ENCODE measurements around the gene KCNH4.

KCNH4 gene

DNA sequence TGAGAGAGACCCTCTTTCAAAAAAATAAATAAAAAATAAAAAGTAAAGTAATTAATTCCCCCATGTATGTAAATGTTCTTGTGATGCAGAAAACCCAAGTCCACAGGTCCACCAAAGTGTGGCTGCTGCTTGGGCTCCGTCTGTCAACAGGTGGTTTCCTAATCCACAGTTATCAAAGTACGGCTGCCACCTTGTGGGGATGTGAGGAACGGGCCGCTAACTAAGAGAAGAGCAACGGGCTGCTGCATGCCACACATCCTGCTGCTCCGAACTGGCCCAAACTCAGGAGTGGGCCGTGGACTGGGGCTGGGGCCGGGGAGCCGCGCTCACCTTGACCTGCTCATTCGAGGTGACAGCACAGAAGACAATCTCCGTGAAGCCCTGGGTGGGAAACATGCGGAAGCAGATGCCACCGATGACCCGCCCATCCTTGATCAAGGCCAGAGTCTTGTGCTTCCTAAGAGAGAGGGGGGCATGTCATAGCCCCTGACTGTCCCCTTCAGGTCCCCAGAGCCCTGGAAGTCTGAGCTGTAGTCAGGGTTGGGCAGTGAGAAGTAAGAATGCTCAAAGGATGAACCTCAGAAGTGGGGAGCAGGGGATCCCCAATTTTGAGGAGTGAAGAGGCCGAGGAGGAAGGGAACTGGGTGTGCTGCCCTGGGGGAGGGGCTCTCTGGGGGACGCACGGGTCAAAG is 64.1 kb downstream of the KCNH4 start:
- peak; percentile 70 for DNase-seq

DNA sequence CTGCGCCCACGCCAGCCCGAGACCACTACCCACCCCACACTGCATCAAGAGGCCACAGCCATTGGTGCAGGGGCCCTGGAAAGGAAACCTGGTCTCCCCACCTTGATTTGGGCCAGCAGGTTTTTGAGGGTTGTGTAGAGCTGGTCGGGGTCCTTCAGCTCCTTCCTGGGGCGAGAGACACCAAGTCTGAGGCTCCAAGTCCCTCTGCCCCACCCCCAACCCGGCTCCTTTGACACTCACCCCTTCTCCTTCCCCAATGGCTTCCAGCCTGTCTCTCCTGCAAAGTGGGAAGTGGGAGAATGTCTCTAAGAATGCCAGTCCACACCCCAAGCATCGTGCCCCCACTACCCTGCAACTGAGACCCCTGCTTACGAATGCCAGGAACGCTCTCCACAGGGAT is 66.8 kb downstream of the KCNH4 start:
- no peak for DNase-seq

DNA sequence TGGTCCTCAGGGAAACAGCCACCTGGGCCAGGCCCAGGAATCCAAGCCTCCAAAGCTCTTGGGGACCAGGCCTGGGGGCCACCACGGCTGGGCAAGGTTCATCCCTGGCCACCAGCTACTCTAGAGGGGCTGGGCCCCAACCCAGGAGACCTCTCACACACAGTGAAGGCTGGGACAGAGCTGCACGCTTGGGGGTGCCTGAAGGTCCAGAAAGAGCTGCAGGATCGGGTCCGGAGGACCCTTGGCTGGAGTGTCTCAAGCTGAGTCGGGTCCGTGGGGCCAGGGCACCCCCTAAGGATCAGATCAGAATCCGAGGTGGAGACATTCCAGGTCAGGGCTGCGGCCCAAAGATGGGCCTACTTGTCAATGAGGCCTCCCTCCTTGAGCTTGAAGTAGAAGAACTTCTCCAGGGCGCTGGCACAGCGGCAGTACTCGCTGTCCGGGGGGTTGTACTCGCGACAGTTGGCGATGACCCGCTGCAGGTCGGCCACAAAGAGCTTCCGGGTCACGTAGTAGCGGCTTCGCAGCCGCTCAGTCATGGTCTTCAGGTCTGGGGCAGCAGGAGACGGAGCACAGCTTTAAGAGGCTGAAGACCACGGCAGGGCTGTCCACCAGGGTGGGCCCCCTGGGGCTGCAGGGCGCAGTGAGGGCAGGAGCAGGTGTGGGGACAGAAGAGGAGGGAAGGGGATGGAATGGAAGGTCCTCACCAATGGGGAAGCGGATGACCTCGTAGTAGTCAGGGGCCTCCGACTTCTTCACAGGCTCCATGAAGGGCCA is 67.5 kb downstream of the KCNH4 start:
- no peak for DNase-seq

DNA sequence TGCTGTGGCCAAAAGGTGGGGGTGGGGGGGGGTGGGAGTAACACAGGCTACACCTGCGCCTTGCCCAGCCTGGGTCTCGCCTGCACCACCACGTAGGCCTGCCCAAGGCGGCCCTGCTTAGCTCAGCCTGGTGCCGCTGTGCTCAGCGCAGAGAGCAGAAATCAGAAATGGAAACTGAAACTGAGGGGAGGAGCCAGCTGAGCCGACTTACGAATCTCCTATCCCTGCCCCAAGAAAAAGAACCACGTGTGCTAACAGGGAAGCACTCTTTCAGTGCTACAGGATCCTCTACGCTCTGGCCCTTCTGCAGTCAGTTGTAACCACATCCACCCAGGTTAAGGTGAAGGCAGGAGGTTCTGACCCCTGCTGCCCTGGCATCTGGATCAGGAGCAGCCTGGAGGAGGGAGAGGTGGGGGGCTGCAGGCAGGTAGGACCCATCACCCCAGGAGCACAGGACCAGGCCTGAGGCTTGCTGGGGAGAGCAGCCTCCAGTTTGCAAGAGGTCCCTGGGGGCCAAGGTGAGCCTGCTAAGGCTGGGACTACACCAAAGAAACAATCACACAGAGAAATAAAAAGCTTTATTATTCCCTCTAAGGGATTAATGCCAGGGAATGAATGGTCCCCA is 68.3 kb downstream of the KCNH4 start, which contains the start of gene DHX58:
DHX58 (minus strand) TSS at position 163 of the 625 bp plus-strand sequence. CDS start 822 bp downstream, outside the sequence.
- DNase-seq, result peak; percentile 91

DNA sequence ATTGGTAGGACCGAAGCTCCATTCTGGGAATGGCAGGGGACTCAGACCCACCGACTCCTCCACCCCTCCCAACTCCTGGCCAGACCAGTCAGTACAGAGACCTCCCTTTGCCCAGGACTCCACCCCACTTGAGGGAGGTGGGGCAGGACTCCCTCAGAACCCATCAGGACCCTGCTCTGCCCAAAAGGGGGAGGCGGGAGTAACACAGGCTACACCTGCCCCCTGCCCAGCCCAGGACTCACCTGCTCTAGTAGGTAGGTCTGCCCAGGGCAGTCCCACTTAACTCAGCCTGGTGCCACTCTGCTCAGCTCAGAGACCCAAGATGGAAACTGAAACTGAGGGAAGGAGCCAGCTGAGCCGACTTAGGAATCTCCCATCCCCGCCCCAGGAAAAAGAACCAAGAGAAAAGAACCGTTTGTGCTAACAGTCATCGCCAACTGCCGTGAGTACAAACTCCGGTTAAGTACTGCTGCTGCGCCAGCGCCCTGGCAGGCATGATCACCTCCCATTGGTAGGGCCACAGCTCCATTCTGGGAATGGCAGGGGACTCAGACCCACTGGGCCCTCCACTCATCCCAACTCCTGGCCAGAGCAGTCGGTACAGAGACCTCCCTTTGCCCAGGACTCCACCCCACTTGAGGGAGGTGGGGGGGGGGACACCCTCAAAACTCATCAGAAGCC is 68.9 kb downstream of the KCNH4 start:
- DNase-seq, result peak; percentile 63

DNA sequence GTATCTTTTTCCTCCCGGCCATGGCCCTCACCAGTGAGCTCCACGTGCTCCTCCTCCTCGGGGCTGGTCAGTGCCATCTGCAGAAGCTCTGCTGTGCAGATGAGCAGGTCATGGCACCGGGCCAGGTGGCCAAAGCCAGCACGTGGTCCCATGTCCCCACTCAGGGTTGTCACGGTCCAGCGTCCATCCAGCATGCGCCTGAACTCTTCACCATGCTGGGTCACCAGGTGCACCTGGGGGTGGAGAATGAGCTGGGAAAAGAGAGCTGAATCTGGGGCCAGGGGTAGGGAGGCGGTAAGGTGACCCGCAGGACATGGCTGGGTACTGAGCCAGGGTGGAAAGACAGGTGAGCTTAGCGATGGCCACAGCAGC is 69.7 kb downstream of the KCNH4 start:
- DNase-seq, result no peak

DNA sequence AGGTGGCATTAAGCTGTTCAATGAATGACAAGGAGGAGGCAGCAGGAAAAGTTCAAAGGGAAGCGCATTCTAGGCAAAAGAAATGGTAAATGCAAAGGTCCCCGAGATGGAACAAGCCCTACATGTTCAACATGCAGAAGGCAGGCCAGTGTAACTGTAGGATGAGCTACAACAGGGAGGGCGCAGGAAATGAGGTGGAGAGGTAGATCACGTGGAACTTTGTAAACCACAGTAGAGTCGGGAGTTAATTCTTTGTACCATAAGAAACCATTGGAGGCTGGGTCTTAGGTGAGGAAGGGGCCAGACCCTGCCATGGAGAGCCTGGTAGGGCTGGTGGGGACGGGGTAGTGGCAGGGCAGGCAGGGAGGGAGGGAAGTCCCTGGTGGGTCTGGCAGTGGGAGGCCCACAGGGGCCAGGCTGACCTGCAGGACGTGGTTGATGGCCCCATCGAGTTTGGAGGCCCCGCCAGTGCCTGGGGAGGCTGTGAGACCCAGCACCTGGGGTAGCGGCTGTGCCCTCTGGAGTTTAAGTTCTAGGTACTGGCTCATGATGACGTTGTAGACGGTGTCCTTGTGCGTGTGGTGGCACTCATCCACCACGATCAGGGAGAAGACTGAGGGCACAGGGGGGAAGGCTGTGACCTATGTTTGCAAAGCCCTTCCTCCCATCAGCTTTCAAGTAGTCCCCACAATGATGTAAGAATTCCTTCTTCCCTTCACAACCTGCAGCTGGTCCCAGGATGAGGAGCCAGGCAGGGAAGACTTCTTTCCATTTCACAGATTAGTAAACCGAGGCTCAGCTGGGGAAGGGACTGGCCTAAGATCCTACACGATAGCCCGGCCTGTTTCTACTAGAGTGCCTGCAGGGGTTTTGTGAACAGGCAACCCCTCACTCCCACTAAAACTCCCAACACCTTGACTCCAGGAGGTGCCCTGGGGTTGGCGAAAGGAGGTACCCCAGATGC is 70.4 kb downstream of the KCNH4 start:
- DNase-seq, result no peak

DNA sequence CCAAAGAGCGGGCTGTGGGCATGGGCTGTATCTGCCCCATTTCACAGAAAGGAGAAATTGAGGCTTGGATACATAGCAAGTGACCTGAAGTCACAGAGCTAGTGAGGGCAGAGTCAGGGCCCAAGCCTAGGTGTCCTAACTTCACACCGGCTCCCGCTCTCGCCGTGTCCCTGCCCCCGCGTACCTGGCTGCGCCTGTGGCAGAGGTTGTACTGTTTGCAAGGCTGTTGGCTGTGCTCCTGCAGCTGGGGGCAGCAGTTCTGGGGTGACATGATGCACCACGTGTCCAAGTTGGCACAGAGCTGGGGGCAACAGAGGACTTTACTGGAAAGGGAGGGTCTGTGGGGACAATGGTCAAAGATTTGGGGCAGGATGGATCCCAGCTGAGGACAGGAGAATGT is 71.9 kb downstream of the KCNH4 start:
- DNase-seq, result no peak

DNA sequence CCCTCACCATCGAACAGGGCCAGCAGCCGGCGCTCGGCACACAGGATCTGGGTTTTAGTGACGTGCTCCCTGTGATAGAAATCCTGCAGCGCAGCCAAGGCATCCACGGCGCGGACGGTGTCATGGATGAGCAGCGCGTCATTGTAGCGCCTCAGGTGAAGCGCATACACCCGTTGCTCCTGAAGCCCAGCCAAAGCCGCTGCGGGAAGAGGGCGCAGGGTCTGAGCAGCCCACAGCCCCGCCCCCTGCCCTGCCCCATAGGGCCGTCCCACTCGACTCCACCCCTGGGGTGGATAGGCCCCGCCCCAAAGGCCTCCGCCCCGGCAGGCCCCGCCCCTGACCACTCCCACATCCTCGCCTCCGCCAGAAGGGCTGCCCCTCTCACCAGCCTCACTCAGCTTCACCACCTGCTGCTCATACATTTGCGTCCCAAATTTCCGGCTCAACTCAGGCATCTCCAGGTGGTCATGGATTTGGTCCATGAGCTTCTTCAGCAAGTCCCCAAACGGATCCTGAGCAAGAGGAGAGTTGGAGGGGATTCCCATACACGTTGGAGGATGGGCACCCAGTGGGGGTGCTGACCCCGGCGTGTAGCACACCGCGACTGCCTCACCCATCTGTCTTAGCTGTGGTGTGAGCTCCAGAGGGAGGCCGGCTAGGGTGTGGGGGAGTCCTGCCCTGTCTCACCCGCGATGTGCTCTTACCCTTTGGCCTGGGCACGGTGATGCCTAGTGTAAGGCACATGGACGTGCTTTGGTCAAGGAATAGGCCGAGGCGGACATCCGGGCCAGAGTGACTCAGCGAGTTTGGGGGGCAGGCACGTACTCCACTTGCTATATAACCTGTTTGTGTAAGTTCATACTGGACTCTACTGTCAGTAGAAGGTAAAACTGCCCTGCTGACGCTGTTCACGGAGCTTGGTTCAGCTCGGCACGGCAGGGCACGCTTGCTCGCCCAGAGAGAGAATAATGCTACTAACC is 73.1 kb downstream of the KCNH4 start:
- no peak for DNase-seq

DNA sequence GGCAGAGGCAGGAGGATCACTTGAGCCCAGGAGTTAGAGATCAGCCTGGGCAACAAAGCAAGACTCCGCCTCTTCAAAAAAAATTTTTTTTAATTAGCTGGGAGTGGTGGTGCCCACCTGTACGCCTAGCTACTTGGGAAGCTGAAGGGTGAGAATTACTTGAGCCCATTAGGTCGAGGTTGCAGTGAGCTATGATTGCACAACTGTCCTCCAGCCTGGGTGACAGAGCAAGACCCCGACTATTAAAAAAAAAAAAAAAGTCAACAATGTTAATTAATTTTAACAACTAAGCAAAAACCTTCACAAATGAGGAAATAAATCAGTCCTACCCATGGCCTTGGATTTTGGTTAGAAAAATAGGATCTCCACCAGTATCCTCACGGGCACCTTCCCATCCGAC is 73.8 kb downstream of the KCNH4 start:
- no peak for DNase-seq
